Neural cell (in vitro differentiated cells): ENCODE results near the gene MFN1. TPM values are rescaled to one million over a fixed set of nuclear protein-coding genes. Genes with fewer than 3 reads are reported as not detected.

Experiments used
- H2AFZ ChIP-seq: fragments of 200-600, 300-800 bp; sonication (generic), shearing (Covaris generic); 2 replicates; pipeline ENCODE4 v1.6.0; 2014; ENCODE audit warnings: low read depth, mild to moderate bottlenecking, antibody characterized with exemption, low read length, moderate library complexity
- H3F3A ChIP-seq: fragments of 200-600 bp; shearing (Covaris generic); 2 replicates; pipeline ENCODE4 v1.6.1; 2016; ENCODE audit warnings: mild to moderate bottlenecking, moderate library complexity, mixed read lengths, antibody characterized with exemption, low read length; ENCODE audit not compliant: insufficient read depth, poor library complexity, severe bottlenecking
- H3K27ac ChIP-seq: fragments of 200-600, 300-800 bp; sonication (generic), shearing (Covaris generic); 2 replicates; pipeline ENCODE4 v1.5.1; 2014; ENCODE audit warnings: mild to moderate bottlenecking, low read length, moderate library complexity
- H3K27me3 ChIP-seq: fragments of 300-800, 200-600 bp; sonication (generic), shearing (Covaris generic); 2 replicates; pipeline ENCODE4 v1.6.0; 2014; ENCODE audit warnings: mild to moderate bottlenecking, low read depth, low read length, moderate library complexity; ENCODE audit not compliant: insufficient read depth
- H3K36me3 ChIP-seq: fragments of 300-800, 200-600 bp; sonication (generic), shearing (Covaris generic); 2 replicates; pipeline ENCODE4 v1.5.1; 2014; ENCODE audit warnings: mild to moderate bottlenecking, antibody characterized with exemption, low read length, moderate library complexity; ENCODE audit not compliant: insufficient read depth
- H3K4me2 ChIP-seq: fragments of 300-800, 200-600 bp; sonication (generic), shearing (Covaris generic); 2 replicates; pipeline ENCODE4 v1.6.0; 2014; ENCODE audit warnings: mild to moderate bottlenecking, low read length
- H3K4me3 ChIP-seq: fragments of 300-800, 200-600 bp; sonication (generic), shearing (Covaris generic); 2 replicates; pipeline ENCODE4 v1.5.1; 2014; ENCODE audit warnings: mild to moderate bottlenecking, low read length, moderate library complexity
- H3K79me2 ChIP-seq: fragments of 200-600 bp; shearing (Covaris generic); replicated peaks from 2 replicates; pipeline ENCODE4 v1.6.0; 2014; ENCODE audit warnings: mild to moderate bottlenecking, low read length, moderate library complexity; ENCODE audit not compliant: insufficient read depth
- H3K9ac ChIP-seq: fragments of 300-800, 200-600 bp; sonication (generic), shearing (Covaris generic); 2 replicates; pipeline ENCODE4 v1.6.1; 2016; ENCODE audit warnings: mild to moderate bottlenecking, low read length, mixed read lengths
- H3K9me2 ChIP-seq: fragments of 200-600 bp; shearing (Covaris generic); 2 replicates; pipeline ENCODE4 v1.6.1; 2016; ENCODE audit warnings: mild to moderate bottlenecking, low read length, mixed read lengths; ENCODE audit not compliant: insufficient read depth
- H3K9me3 ChIP-seq: fragments of 200-600, 300-800 bp; sonication (generic), shearing (Covaris generic); 2 replicates; pipeline ENCODE4 v1.6.1; 2016; ENCODE audit warnings: mild to moderate bottlenecking, mixed run types, low read length, moderate library complexity, mixed read lengths
- H4K20me1 ChIP-seq: fragments of 200-600 bp; shearing (Covaris generic); 2 replicates; pipeline ENCODE4 v1.6.1; 2016; ENCODE audit warnings: mild to moderate bottlenecking, mixed run types; ENCODE audit not compliant: insufficient read depth
- EP300 ChIP-seq: fragments of 450-650 bp; conservative IDR thresholded peaks from 2 replicates; pipeline ENCODE4 v1.6.1; 2014; ENCODE audit warnings: antibody characterized with exemption, mild to moderate bottlenecking, moderate library complexity; ENCODE audit not compliant: poor library complexity, severe bottlenecking
- EZH2 ChIP-seq: fragments of 200-600, 300-800 bp; shearing (Covaris generic), sonication (generic); IDR thresholded peaks from 2 replicates; pipeline ENCODE4 v1.6.1; 2014; ENCODE audit warnings: antibody characterized with exemption, low read length, borderline replicate concordance, mild to moderate bottlenecking; ENCODE audit not compliant: insufficient read depth, poor library complexity, severe bottlenecking
- MXI1 ChIP-seq: fragments of 450-650 bp; conservative IDR thresholded peaks from 2 replicates; pipeline ENCODE4 v1.6.1; 2014; ENCODE audit warnings: antibody characterized with exemption, mild to moderate bottlenecking; ENCODE audit not compliant: poor library complexity, severe bottlenecking
- POLR2AphosphoS5 ChIP-seq: IDR thresholded peaks from 2 replicates; pipeline ENCODE4 v1.6.1; 2012
- RAD21 ChIP-seq: fragments of 450-650 bp; conservative IDR thresholded peaks from 2 replicates; pipeline ENCODE4 v1.6.1; 2014; ENCODE audit warnings: antibody characterized with exemption, mild to moderate bottlenecking, moderate library complexity
- SMC3 ChIP-seq: fragments of 450-650 bp; conservative IDR thresholded peaks from 2 replicates; pipeline ENCODE4 v1.6.1; 2014; ENCODE audit warnings: antibody characterized with exemption, mild to moderate bottlenecking, moderate library complexity; ENCODE audit not compliant: poor library complexity
- TAF1 ChIP-seq: IDR thresholded peaks from 2 replicates; pipeline ENCODE4 v1.6.1; 2012; ENCODE audit warnings: low read depth
- polyA plus RNA-seq: library from polyadenylated mRNA; depleted of rRNA; stranded (reverse); fragments of >200 nt; gene quantifications from 2 replicates; pipeline ENCODE4 v1.2.3, GENCODE V29; 2014
- TF ChIP-seq, protein P1 (sequence below): fragments of 450-650 bp; IDR thresholded peaks from 2 replicates; pipeline ENCODE4 v1.5.1; 2014; ENCODE audit warnings: antibody characterized with exemption, mild to moderate bottlenecking, moderate library complexity; ENCODE audit not compliant: poor library complexity, severe bottlenecking
- TF ChIP-seq, protein P2 (sequence below): IDR thresholded peaks from 2 replicates; pipeline ENCODE4 v1.6.1; 2012; ENCODE audit warnings: borderline replicate concordance

MFN1 gene
- polyA plus RNA-seq, 1 donor from 2014 or later: 78.8 TPM

DNA sequence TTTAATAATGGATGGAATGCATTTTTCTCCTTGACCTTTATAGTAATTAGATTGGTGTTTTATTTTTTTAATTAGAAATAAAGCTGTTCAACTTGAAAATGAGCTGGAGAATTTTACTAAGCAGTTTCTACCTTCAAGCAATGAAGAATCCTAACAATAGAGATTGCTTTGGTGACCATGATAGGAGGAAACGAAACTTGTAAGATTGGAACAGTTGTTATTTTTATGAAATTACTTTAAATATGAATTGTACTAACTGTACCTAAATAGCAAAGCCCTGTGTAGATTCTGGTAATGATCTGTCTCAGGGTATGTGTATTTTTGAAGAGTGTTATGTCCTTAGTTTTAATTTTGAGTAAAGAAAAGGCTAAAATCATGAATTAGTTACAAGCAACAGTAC, 44.4 kb downstream of the MFN1 start:
- Histone ChIP-seq H2AFZ (no peak overlapping the region), H3K9me3 (no peaks in the 10 kb centered on the region), H3K27me3 (no peaks in the 10 kb centered on the region), H3F3A (no peaks in the 10 kb centered on the region), H3K9me2 (no peaks in the 10 kb centered on the region), H3K36me3 (peaks cover 3% of the 10 kb centered on the region), H3K4me3 (no peak overlapping the region), H3K79me2 (no peaks in the 10 kb centered on the region), H3K27ac (no peak overlapping the region), H3K4me2 (no peak overlapping the region), H3K9ac (no peak overlapping the region), H4K20me1 (no peaks in the 10 kb centered on the region)
- TF ChIP-seq POLR2AphosphoS5 (no peak), SMC3 (no peak), MXI1 (no peak), RAD21 (no peak), EP300 (no peak)

DNA sequence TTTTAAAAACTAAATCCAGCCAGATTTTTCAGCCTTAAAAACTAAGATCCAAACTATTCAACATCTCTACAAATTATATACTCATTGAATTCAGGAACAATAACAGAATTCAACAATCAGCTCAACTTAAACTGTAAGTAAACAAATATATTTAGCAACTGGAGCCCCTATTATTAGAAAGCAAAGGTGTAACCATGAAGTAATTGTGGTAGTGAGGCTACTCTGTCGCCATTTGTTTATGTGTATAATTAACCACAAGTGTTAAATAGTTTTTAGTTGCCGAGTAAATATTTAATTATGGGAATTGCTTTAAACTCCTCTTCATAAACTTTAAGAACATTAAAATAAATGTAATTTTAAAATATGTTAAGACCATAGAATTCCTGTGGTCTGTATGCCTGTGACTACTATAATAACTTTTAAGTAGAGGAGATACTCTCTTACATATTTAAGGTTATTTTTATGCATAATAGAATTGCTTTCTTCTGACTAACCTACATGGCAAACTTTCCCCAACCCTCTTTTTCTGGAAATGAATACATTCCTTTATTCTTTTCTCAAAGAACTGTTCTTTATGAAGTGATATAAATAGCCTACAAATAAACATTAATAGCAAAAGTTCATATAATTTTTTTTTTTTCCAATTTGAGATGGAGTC, 51.2 kb downstream of the MFN1 start:
- no peak overlapping the region for H3K4me3 ChIP-seq
- no peaks in the 10 kb centered on the region for H3K9me2 ChIP-seq
- no peak overlapping the region for H3K4me2 ChIP-seq
- no peak overlapping the region for H2AFZ ChIP-seq
- no peaks in the 10 kb centered on the region for H3F3A ChIP-seq
- no peak overlapping the region for H3K27ac ChIP-seq
- H3K9ac ChIP-seq: no peak overlapping the region
- H3K9me3 ChIP-seq: no peaks in the 10 kb centered on the region
- TF ChIP-seq TAF1 (no peak), EZH2 (no peak), MXI1 (no peak), EP300 (no peak), SMC3 (no peak)
- TF ChIP-seq, protein P1, sequence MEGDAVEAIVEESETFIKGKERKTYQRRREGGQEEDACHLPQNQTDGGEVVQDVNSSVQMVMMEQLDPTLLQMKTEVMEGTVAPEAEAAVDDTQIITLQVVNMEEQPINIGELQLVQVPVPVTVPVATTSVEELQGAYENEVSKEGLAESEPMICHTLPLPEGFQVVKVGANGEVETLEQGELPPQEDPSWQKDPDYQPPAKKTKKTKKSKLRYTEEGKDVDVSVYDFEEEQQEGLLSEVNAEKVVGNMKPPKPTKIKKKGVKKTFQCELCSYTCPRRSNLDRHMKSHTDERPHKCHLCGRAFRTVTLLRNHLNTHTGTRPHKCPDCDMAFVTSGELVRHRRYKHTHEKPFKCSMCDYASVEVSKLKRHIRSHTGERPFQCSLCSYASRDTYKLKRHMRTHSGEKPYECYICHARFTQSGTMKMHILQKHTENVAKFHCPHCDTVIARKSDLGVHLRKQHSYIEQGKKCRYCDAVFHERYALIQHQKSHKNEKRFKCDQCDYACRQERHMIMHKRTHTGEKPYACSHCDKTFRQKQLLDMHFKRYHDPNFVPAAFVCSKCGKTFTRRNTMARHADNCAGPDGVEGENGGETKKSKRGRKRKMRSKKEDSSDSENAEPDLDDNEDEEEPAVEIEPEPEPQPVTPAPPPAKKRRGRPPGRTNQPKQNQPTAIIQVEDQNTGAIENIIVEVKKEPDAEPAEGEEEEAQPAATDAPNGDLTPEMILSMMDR: no peak
- H3K79me2 ChIP-seq: no peaks in the 10 kb centered on the region
- no peaks in the 10 kb centered on the region for H4K20me1 ChIP-seq
- no peaks in the 10 kb centered on the region for H3K27me3 ChIP-seq
- H3K36me3 ChIP-seq: no peaks in the 10 kb centered on the region

DNA sequence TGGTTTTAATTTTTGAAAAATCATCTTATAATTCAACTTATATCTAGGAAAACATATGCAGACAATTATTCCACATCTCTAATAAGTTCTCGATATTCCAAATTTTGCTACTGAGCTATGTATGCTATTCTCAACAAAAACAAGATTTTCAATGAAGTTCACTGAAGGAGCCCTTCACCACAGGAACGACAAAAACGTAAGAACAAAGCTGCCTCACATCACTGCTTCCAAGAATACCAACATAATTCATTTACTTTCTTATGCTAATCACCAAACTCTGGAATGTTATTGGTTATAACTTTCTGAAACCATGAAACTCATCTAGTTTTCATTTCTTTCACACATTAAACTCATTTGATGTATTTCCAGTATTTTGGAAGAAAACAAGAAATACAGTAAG, 54.1 kb downstream of the MFN1 start:
- no peaks in the 10 kb centered on the region for H4K20me1 ChIP-seq
- H3K27me3 ChIP-seq: no peaks in the 10 kb centered on the region
- no peaks in the 10 kb centered on the region for H3K36me3 ChIP-seq
- H3K4me3 ChIP-seq: no peak overlapping the region
- H3K4me2 ChIP-seq: no peak overlapping the region
- H3K9ac ChIP-seq: no peak overlapping the region
- H3K9me3 ChIP-seq: no peaks in the 10 kb centered on the region
- no peaks in the 10 kb centered on the region for H3K9me2 ChIP-seq
- TF ChIP-seq SMC3 (no peak), EZH2 (no peak), RAD21 (no peak), TAF1 (no peak), EP300 (no peak), MXI1 (no peak), POLR2AphosphoS5 (no peak)
- TF ChIP-seq, protein P1: no peak
- TF ChIP-seq, protein P2, sequence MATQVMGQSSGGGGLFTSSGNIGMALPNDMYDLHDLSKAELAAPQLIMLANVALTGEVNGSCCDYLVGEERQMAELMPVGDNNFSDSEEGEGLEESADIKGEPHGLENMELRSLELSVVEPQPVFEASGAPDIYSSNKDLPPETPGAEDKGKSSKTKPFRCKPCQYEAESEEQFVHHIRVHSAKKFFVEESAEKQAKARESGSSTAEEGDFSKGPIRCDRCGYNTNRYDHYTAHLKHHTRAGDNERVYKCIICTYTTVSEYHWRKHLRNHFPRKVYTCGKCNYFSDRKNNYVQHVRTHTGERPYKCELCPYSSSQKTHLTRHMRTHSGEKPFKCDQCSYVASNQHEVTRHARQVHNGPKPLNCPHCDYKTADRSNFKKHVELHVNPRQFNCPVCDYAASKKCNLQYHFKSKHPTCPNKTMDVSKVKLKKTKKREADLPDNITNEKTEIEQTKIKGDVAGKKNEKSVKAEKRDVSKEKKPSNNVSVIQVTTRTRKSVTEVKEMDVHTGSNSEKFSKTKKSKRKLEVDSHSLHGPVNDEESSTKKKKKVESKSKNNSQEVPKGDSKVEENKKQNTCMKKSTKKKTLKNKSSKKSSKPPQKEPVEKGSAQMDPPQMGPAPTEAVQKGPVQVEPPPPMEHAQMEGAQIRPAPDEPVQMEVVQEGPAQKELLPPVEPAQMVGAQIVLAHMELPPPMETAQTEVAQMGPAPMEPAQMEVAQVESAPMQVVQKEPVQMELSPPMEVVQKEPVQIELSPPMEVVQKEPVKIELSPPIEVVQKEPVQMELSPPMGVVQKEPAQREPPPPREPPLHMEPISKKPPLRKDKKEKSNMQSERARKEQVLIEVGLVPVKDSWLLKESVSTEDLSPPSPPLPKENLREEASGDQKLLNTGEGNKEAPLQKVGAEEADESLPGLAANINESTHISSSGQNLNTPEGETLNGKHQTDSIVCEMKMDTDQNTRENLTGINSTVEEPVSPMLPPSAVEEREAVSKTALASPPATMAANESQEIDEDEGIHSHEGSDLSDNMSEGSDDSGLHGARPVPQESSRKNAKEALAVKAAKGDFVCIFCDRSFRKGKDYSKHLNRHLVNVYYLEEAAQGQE: no peak
- no peaks in the 10 kb centered on the region for H3K79me2 ChIP-seq
- no peak overlapping the region for H2AFZ ChIP-seq
- no peaks in the 10 kb centered on the region for H3F3A ChIP-seq
- no peak overlapping the region for H3K27ac ChIP-seq
